H1 (cell line): ENCODE results near the gene CACNA1B. TPM values are rescaled to one million over a fixed set of nuclear protein-coding genes. Genes with fewer than 3 reads are reported as not detected.

Experiments used
- CBX5 ChIP-seq: fragments of 300-800, 300-1000 bp; sonication (generic); IDR thresholded peaks from 2 replicates; pipeline ENCODE4 v1.7.1; 2016; ENCODE audit warnings: antibody characterized with exemption, low read length, low read depth
- CHD1 ChIP-seq: IDR thresholded peaks from 2 replicates; pipeline ENCODE4 v1.6.1; 2012; ENCODE audit warnings: low read depth, low read length, improper control_type of control experiment
- CHD7 ChIP-seq: fragments of 300-600 bp; sonication (generic); IDR thresholded peaks from 2 replicates; pipeline ENCODE4 v1.7.1; 2012; ENCODE audit warnings: low read length, moderate library complexity, mild to moderate bottlenecking, inconsistent platforms; ENCODE audit not compliant: insufficient replicate concordance
- CREB1 ChIP-seq: IDR thresholded peaks from 2 replicates; pipeline ENCODE4 v1.6.1; 2012; ENCODE audit warnings: inconsistent platforms
- KDM4A ChIP-seq: IDR thresholded peaks from one replicate; pipeline ENCODE4 v1.7.1; 2012; ENCODE audit warnings: low read depth, mild to moderate bottlenecking, moderate library complexity, low read length, inconsistent platforms; ENCODE audit not compliant: severe bottlenecking
- NRF1 ChIP-seq: IDR thresholded peaks from 2 replicates; pipeline ENCODE4 v1.6.1; 2011; ENCODE audit warnings: mild to moderate bottlenecking, low read depth, low read length, improper control_type of control experiment
- PHF8 ChIP-seq: fragments of 200-600 bp; sonication (generic); conservative IDR thresholded peaks from 2 replicates; pipeline ENCODE4 v1.7.1; 2012; ENCODE audit warnings: low read depth, mild to moderate bottlenecking, inconsistent platforms, low read length, moderate library complexity
- POLR2A ChIP-seq, 2 experiments: IDR thresholded peaks; 1 replicate in 1 of 2; 2 replicates in 1 of 2; pipeline ENCODE4 v1.6.1; 2011; ENCODE audit warnings: low read depth in 2 of 2, low read length in 2 of 2, mild to moderate bottlenecking in 2 of 2; ENCODE audit errors: control extremely low read depth in 1 of 2
- RBBP5 ChIP-seq: IDR thresholded peaks from 2 replicates; pipeline ENCODE4 v1.7.1; 2012; ENCODE audit warnings: low read depth, mild to moderate bottlenecking, inconsistent platforms, low read length, moderate library complexity, borderline replicate concordance
- SRF ChIP-seq: IDR thresholded peaks from 2 replicates; pipeline ENCODE4 v1.6.1; 2011; ENCODE audit warnings: mild to moderate bottlenecking, low read depth, low read length, moderate library complexity
- TBP ChIP-seq: IDR thresholded peaks from 2 replicates; pipeline ENCODE4 v1.6.1; 2011; ENCODE audit warnings: low read depth, low read length, improper control_type of control experiment
- TEAD4 ChIP-seq: IDR thresholded peaks from 2 replicates; pipeline ENCODE4 v1.6.1; 2012; ENCODE audit warnings: low read depth, low read length, inconsistent platforms, mixed read lengths
- polyA plus RNA-seq, 7 experiments: library from polyadenylated mRNA; depleted of rRNA in 3 of 7; stranded (reverse) in 5 of 7; unstranded in 2 of 7; fragments of >200 nt in 5 of 7; fragments of 200-250 nt in 2 of 7; gene quantifications; 1 replicate in 5 of 7; 2 replicates in 1 of 7; 4 replicates in 1 of 7; pipeline versions ENCODE4 v1.2.1 to v1.2.3, GENCODE V29; 2011 to 2013; ENCODE audit warnings: missing spikeins in 2 of 7, mixed read lengths in 2 of 7
- total RNA-seq: library from RNA; stranded (reverse); fragmentation: NEBNext Ultra II Directional; extraction: Animal tissue kit (Norgen Biotek cat#: 25700); gene quantifications from 2 replicates; pipeline ENCODE4 v1.2.1, GENCODE V29; 2021

The CACNA1B gene
- total and polyA plus RNA-seq, 2 of the 8 experiments (the other 6 are each of a cell fraction or from before 2014, with no cell fraction given), result 1.5 to 5.7 TPM

DNA sequence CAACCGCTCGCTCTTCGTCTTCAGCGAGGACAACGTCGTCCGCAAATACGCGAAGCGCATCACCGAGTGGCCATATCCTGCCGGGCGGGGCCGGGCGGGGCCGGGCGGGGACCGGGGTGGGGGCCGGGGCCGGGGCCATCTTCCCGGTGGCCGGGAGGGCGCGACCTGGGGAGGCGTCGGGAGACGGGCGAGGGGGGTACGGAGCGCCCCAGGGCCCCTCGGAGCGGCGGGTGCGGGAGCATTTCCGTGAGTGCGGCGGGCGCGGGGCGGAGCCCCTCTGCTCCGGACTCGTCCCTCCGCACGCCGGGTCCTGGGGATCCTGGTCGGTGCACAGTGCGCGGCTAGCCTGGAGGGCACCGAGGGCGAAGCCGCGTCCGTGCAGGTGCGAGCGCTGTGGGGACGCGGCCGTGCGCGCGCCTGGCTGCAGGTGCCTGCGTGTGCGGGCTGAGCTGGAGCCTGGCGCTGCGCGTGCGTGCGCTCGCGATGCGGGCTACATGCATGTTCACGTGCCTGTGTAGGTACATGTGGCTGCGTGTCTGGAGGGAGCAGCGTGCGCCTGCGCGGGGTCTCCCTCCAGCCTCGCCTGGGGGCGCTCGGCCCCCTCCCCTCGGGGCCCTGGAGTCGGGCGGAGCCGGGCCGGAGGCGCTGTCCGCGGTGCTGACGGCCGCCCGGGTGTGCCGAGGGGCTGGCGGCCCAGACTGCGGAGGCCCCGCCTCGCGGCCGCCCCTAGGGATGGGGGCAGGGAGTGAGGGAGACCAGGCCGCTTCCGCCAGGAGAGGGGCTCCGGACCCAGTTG, 762 bp downstream of the CACNA1B start (continued):
- TF ChIP-seq CHD7 (no peak), NRF1 (peak; percentile 55), CHD1 (no peak), TEAD4 (no peak), POLR2A (IDR thresholded peaks at IDR 0.05; ENCODE audit: control extremely low read depth in 1 of 2, low read depth in 2 of 2, low read length in 2 of 2) (no peak), KDM4A (peak; percentile 77), PHF8 (no peak), RBBP5 (no peak), TBP (no peak), SRF (no peak), CBX5 (no peak), CREB1 (no peak)
